NCI-H146 treated with DMSO at 0.1 percent for 48 hours (cell line): ENCODE results near the gene TMEM135.

Experiments used
- DNase-seq: peaks from one replicate; lab custom pipeline; 2025; ENCODE audit not compliant: unreplicated experiment; lab: John Stamatoyannopoulos, UW

The TMEM135 gene

DNA sequence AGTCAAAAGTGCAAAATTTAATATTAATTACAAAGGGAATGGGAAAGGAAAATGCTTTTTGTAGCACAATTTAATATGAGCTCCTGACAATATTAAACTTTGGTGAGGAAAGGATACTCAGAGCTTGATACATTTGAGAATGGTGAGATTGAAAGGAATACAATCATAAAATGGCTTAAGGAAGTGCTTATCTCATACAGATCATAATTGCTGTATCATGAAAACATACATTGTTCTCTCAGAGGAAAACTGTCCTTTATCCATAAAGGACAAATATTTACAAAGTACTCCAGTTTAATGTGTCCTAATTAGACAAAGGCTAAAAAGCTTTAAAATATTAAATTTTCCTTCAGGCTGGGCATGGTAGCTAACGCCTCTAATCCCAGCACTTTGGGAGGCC lies 260.4 kb downstream of the TMEM135 start:
- DNase-seq: peak; percentile 14

DNA sequence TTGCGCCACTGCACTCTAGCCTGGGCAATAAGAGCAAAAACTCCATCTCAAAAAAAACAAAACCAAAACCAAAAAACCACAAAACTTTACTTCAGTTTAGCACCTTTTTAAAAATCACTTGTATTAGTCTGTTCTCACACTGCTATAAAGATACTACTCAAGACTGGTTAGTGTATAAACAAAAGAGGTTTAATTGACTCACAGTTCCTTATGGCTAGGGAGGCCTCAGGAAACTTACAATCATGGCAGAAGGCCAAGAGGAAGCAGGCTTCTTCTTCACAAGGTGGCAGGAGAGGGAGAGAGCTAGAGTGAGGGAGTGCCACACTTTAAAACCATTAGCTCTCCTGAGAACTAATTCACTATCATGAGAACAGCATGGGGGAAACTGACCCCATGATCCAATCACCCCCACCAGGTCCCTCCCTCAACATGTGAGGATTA lies 261.3 kb downstream of the TMEM135 start:
- no peak for DNase-seq

DNA sequence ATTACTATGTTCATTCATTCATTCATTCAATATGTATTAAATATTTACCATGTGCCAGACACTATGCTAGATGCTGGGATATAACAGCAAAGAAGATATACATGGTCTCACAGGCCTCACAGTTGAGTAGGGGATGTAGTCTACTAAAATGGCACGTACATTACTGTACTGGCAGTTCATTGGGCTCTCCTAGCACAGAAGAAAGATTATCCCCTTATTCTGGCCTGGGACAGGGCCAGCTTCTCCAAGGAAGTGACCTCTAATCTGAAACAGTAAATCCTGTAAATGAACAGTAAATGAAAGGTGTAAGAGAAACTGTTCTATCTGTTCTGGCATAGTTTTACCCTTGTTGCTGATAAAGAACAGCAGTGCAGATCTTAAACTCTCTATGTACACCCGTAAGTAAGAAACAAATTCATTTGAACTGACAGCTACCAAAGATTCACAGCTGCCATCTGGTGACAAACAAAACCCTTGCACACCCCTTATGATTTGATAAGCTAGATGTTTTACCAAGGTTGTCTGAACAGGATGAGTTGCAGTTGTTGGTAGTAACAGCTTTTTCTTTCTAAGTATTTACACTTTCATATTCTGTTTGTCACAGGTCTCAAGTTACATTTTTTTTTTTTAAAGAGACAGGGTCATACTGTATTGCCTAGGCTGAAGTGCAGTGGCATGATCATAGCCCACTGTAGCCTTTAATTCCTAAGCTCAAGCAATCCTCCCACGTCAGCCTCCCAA lies 263.1 kb downstream of the TMEM135 start:
- DNase-seq: no peak

DNA sequence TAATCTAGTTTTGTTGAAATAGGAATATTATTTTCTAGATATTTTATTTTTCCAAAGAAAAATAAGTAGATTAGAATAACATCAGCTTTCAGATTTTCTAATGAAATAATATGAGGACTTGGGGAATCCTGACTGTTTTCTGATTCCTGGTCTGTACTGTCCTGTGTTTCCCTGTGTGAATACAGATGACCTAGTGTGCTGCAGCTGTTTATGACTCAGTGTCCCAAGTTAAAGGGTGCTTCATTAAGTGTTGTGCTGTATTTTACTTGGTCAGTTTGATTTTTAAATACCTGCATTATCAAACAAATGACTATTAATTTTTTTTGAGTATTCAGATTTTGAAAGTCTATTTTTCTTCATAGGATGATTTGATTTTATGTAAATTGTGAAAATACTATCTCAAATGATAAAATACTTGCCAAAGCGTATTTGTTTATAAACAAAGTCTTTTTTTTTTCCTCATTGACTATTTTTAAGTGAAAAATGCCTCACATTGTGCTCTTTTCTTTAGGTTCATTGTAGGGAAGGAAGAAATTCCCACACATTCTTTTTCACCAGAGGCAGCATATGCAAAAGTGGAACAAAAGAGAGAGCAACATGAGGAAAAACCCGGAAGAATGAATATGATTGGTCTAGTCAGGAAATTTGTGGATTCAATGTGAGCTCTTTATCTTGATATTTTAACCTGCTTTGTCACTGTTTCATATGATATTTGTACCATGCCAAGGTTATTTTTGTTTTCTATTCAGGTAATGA lies 264.2 kb downstream of the TMEM135 start:
- DNase-seq: no peak

DNA sequence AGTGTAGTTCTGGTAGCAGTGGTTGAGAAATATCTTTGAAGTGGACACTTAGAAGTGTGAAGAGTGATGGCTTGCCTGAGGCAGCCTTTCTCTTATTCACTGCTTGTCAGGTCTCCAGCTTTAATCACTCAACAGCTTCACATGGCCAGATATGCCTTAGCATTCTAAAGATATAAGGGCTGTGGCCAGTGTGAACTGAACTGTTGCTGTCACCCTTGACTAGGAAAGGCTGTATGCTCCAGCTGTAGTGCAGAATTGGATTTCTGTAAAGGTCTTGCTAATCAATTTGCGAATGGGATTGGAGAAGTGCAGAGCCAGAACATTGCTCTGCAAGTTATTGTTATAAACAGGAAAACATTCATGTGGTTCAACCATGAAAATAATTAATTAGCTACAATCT lies 266.7 kb downstream of the TMEM135 start:
- no peak for DNase-seq

DNA sequence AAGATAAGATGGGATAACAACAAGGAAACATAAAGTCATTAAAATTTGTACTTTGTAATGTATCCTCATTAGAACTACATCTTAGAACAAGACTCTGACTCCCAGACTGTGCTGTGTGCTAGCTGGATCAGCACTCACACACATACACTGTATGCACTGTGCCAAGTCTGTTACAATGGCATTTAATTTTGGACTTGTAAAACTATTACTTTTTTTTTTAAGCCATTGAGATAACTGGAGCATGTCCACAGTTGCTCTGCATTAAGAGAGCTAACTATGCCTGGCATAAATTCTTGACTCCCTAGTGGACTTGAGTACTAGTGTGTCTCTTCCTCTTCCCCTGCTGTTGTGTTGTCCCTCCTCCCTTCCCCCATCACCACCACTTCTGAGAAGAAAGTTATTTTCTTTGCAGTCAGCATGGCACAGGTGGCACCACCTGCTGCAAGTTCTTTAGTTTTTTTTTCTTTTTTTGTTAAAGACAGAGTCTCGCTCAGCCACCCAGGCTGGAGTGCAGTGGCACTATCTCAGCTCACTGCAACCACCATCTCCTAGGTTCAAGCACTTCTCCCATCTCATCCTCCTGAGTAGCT lies 268.6 kb downstream of the TMEM135 start:
- DNase-seq: no peak

DNA sequence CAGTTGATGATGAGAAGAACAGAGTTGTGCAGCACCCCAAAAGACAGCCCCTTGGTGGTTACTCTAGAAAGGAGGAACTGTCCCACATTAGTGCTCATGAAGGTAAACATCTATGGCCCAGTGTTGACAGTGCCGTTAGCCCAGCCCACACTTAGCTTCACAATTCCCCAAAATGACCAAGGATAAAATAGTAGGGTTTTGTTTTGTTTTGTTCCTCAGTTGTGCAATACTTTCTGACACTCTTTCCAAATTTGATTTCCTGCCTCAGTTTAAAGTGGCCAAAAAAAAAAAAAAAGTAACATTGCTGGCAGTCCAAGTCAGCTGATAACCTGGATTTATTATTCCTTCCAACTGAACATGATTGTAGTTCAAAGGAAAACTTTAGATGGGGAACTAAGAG lies 269.4 kb downstream of the TMEM135 start:
- no peak for DNase-seq

DNA sequence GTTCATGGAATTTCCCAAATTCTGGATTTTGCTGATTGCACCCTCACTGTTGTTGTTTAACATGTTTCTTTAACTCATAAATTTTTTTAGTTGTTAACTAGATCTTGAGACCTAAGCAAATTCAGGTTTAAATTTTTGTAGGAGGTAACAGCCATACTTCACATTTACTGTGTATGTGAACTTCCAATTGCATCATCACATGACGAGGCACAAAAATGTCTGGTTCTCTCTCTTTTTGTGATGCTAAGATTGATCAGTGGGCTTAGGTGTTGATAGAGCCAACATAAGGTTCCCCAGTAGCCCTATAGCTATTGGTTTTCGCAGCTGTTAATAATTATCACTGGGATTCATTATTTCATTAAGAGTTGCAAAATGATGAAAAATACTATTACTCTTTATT lies 277.5 kb downstream of the TMEM135 start:
- no peak for DNase-seq

DNA sequence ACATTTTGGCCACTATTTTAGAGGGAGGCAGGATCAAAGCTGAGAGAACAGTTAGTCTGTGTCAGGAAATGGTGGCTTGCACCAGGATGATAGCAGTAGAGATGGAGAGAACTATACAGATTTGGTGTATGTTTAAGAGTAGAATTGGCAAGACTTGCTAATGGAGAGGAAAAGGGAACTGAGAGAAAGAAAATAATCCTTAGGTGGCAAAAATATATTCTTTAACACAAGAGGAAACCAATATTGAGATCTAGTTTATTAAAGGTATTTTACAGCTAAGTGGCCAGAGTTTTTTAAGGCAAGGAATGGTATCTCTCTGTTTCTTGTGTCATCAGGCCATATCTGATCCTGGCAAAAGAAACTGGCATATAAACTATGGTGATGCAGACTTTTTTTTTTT lies 278.8 kb downstream of the TMEM135 start:
- DNase-seq: no peak

DNA sequence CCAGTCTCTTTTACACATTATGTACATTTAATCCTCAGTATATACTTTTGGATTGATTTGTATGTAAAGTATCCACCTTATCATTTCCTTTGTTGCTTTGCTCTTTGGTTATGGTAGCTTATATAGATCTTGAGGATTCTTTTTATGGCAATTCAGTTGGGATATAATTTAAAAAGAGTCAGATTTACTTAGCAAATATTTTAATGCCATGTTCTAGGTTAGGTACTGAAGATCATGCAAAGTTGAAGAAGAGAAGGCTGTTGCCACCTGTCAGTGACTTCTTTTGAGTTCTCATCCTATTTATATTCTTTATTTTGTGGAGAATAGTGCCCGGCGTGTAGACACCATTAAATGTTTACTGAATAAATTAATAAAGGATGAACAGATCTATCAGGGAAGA lies 279.7 kb downstream of the TMEM135 start:
- no peak for DNase-seq

DNA sequence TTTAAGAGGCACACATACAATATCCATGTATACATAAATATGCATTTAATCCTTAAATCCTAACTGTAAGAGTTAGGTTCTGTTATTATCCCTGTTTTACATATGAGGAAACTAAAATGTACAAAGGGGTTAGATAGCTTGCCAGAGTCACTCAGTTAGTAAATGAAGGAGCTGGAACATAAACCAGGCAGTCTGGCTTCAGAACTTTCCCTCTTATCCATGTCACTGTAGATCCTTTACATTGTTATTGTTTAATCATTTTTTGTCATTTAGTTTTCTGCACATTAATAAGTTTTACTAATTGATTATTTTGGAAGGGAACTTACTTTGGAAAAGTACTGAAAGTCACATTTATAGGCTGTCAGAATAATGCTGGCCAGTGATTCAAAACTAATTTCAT lies 282.4 kb downstream of the TMEM135 start:
- no peak for DNase-seq

DNA sequence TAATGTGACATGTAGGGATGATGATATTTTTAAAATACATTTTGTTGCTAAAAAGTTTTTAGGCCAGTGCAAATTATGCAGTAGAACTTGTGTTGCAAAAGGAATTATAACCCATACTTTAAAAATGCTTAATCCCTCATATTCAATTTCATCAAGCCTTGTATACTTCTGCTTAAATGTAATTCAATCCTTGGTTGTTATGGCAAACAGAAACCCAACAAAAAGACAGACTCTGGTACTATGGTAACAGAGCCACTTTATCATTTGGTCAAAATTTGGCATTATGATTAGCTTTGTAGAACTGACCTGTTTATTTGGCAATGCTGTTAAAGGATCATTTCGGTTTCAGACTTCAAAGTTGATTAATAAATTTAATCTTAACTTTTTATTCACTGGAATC lies 284.8 kb downstream of the TMEM135 start:
- no peak for DNase-seq

DNA sequence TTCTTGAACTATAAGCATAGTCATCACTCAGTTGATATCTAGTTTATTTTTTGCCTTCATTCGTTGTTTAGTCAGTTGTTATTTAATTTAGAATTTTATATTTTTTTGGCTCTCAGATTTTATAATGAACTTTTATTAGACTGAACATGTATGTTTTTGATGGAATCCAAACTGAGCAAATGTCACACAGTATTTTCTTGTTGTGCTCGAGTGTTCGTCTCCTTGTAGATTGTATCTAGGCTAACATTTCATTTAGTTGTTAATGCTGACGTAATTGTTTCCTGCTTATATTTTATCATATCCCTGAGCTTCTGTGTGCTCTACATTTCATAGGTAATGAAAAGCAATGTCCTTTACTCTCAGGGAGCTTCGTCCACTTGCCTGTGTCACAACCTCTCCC lies 286.2 kb downstream of the TMEM135 start:
- no peak for DNase-seq

DNA sequence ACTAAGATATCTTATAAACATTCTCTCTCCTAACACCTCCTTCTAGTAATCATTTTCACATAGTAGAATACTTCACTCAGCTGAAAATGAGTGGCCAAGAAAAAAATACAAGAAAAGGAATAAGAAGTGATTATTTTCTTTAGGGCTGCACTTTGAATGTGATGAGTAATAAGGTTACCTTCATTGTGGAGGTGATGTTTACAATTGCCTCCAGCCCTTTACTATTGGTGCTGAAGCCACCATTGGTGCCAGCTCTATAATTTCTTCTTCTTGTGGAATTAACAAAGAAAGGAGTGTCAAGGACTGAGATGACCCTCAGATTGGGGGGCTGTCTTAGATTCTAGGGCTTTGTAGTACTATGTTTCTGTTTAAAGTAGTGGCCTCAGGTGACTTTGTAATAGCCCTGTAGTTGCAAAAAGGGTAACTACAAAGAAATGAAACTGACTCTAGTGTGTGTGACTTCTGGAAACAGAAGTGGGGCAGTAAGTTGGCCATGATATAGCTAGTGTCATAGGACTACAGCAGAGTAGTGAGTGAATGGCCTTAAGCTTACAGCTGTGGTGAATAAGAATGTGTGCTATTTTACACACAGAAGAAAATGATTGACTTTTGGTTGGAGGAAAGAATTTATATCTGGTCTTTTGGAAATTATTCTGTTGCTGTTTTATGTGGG lies 287.2 kb downstream of the TMEM135 start:
- no peak for DNase-seq

DNA sequence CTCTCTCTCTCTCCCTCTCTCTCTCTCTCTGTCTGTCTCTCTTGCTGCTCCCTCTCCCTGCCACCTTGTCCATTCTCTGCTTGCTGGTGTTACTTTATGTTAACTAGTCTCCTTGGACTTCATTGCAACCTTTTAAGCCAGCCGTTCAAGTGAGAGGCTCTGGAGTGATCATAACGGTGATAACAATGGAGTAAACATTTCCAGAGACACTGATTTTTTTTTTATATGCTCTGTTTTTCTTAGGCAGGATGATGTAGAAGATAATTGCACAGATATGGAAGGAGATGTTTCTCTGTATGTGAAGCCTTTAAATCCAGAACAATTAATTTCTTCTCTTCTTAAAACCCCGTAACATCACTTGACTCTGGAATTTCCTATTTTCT lies 287.7 kb downstream of the TMEM135 start:
- DNase-seq: no peak

DNA sequence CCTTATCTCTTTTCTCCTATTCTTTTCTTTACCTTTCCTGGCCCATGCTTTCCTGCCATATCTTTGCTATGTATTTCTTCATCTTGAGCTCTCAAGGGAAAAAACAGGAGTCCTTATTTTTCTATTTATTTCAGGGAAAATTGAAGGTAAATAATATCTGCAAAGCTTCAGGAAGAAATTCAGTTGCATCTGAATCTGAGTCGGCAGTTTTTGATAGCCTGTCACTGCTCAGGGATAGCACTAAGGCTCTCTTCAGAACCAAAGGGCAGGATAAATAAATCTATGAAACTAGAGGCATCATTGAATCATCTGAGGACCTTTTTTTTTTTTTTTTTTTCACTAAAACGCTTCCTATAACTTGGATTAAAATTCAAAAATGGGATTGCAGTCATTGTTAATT lies 288.9 kb downstream of the TMEM135 start:
- DNase-seq: no peak

DNA sequence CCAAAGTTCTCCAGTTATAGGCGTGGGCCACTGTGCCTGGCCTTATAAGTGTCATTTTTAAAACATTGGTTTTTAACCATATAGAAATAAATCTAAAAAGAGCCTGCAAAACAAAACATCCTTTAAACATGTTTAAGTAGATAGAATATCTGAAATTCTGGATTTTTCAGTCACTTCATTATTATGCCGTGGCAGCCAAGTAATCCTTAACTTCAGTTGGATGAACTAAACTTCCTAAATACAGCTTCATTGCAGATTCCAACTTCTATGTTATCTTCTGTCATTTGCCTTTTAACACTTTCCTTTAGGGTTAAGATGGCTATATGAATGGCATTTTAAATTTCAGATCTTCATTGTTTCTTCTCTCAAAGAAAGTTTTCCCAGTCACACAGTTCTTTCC lies 291.4 kb downstream of the TMEM135 start:
- DNase-seq: no peak

DNA sequence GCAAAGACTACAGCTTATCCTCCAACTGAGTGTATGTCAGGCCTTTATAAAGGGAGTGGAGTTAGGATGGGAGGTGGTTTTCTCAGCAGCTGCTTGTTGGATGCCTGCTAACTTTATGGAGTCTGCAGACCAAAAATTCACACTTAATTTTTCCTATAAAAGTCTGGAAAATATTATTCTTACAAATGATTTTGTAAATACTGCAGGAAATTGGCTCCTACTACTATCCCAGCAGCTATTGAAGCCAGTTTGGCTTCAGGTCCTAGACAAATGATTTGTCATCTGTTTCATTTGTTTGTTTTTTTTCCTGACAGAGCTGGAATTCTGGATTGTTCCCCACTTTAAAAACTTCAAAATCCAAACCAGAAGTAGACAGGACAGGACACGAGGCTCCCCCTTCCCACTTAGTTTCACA lies 292.5 kb downstream of the TMEM135 start:
- DNase-seq: no peak

DNA sequence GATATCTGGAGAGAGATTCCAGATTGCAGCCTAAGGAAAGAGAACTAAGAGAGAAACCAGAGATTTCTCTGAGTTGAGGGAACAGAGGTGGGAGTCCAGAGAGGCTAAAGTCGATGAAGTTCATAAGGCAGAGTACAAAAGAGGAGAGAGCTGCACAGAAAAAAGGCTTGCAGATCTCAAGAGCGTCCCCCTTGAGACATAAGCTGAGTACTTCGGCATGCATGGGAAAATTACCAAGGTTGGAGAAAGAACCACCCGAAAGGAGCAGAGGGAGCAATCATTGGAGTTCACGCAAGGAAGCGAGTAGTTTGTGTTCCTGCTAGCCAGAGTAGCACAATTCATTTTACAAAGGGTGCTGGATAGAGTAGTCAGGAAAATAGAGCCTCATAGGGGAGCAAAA lies 293.5 kb downstream of the TMEM135 start:
- no peak for DNase-seq

DNA sequence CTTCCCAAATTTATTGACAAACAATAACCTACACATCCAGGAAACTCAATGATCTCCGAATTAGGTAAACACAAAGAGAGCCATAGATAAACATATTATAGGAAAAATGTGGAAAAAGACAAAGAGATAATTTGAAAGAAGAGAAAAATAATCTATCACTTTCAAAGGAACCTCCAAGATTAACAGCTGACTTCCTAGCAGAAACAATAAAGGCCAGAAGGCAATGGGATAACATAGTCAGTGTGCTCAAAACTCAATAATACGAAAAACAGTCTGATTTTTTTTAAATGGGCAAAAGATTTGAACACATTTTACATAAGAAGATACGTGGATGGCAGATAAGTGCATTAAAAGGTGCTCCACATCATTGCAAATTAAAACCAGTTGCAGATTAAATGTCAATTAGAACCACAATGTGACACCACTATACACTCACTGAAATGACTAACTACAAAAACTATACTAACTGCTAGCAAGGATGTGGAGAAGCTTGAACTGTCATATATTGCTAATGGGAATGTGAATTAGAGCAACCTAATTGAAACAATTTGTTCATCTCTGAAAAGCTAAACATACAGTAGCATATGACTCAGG lies 300.4 kb downstream of the TMEM135 start:
- no peak for DNase-seq

DNA sequence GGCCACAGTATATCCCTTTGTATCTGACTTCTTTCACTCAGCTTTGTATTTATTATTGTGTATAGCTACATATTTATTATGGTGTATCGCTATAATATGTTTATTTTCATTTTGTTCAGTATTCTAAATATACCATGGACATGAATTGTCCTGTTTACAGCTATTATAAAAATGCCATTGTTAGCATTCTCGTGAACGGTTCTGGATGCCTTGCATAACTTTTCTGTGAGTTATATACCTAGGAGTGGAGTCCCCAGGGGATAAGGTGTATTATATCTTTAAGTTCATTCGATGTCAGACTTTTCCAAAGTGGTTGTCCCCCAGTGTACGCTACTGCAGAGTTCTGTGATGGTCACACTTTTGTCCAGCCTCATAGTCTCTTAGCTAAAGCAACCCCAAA lies 301.7 kb downstream of the TMEM135 start:
- no peak for DNase-seq
